Raji (cell line): ENCODE results near the gene AQP9.

Experiments used
- POLR2A ChIP-seq: IDR thresholded peaks from 2 replicates; pipeline ENCODE4 v1.6.1; 2011; ENCODE audit warnings: low read depth, low read length, control low read depth; ENCODE audit not compliant: insufficient read depth

The AQP9 gene

DNA sequence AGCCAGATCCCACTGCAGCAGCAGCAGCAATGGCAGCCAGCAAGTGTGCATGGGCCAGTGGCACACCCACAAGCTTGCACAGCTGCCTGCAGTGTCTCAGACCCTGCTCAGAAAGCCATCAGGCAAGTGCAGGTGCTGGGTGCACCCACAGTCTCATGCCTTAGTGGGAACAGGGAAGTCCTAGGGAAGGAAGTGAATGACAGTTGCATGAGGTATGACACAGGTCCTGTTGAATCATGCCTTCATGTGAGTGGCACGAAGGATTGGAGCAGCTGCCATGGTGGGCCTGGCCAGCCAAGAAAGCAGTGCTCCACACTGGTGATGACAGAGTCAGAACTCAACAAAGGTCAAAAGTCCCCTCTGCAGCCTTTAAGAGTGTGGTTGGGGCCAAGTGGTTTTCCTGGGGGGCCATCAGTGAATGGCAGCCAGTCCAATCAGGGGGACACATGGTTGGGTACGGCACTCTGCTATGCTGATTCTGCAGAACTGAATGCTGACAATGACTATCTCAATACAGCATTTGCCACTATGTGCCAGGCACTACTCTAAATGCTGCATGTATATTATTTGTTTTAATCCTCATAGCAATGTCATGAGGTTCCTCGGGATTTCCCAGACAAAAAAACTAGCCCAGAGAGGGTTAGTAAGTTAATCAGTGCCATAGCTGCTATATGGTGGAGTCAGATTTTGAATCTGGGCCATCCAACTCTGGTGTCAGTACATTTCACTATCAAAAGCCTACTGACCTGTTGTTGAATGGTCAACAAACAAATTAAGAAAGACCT is 94.3 kb downstream of the AQP9 start:
- no peak for TF ChIP-seq POLR2A

DNA sequence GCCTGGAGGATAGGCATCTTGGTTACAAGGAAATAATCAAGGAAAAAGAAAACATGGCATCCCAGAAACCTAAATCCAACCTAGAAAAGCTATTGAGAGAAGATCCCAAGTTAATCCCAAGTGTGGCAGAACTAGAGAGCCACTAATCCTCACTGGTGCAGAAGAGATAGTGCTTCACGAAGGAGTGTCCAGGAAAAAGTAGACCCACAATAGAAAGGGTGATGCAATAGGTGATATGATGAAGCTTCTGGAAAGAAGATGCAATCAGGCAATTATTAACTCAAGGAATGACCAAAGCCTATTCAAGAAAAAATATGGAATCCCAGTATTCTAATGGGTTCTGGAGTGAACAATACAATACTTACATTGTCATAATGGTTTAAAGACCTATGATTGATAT is 95.2 kb downstream of the AQP9 start:
- no peak for TF ChIP-seq POLR2A
